PC-9 (cell line): Measurements from ENCODE around the gene ARHGAP10.

Experiments used
- CTCF ChIP-seq: fragments of 200-600 bp; sonication (generic); conservative IDR thresholded peaks from 2 replicates; pipeline ENCODE4 v1.6.1; 2017; ENCODE audit warnings: mixed run types, antibody characterized with exemption, mild to moderate bottlenecking, moderate library complexity
- EZH2 ChIP-seq: fragments of 200-600 bp; sonication (generic); IDR thresholded peaks from 2 replicates; pipeline ENCODE4 v1.8.0; 2017; ENCODE audit warnings: antibody characterized with exemption, low read depth

GRCh38 chr4:148015058-148015457 is 283.2 kb downstream of the ARHGAP10 start:
- TF ChIP-seq EZH2 (no peak), CTCF (no peak)
